PFSK-1 (cell line): Measurements from ENCODE around the gene PPP2R5A.

Experiments
- POLR2AphosphoS5 ChIP-seq: IDR thresholded peaks from 2 replicates; pipeline ENCODE4 v1.6.1; 2012; ENCODE audit warnings: low read depth, mild to moderate bottlenecking, control low read depth, low read length, moderate library complexity
- REST ChIP-seq, 2 experiments: IDR thresholded peaks; 2 replicates each; pipeline versions ENCODE4 v1.6.1 to v1.8.0; 2011 to 2012; ENCODE audit warnings: low read depth in 2 of 2, low read length in 2 of 2, control low read depth in 1 of 2, inconsistent platforms in 1 of 2, mild to moderate bottlenecking in 1 of 2, moderate library complexity in 1 of 2; ENCODE audit not compliant: insufficient read depth in 1 of 2
- SIN3A ChIP-seq: IDR thresholded peaks from 2 replicates; pipeline ENCODE4 v1.6.1; 2012; ENCODE audit warnings: mild to moderate bottlenecking, low read length, moderate library complexity, borderline replicate concordance; ENCODE audit not compliant: insufficient read depth
- TAF1 ChIP-seq: IDR thresholded peaks from 2 replicates; pipeline ENCODE4 v1.6.1; 2012; ENCODE audit warnings: low read length, control low read depth, borderline replicate concordance; ENCODE audit not compliant: insufficient read depth

- no peak for TF ChIP-seq TAF1
- TF ChIP-seq REST (IDR thresholded peaks at IDR 0.05; ENCODE audit: insufficient read depth in 1 of 2, low read depth in 2 of 2, low read length in 2 of 2) = no peak
- TF ChIP-seq SIN3A = no peak
- TF ChIP-seq POLR2AphosphoS5 = no peak
These were observed 14.6 kb upstream of the PPP2R5A start for GRCh38 chr1:212270564-212270963.
